HG02798 (cell line): ENCODE results near the gene ATG10.
"Not testable (repeated sequence)": the region's sequence is repeated elsewhere in the genome, so short reads cannot be mapped to it uniquely, and the experiment has no call there.

ENCODE experiments used
- ATAC-seq: cut with Tn5 transposase; IDR thresholded peaks from one replicate; pipeline ENCODE4 v1.9.1; 2021; ENCODE audit warnings: mild to moderate bottlenecking; ENCODE audit not compliant: unreplicated experiment, poor library complexity

Gene ATG10

DNA sequence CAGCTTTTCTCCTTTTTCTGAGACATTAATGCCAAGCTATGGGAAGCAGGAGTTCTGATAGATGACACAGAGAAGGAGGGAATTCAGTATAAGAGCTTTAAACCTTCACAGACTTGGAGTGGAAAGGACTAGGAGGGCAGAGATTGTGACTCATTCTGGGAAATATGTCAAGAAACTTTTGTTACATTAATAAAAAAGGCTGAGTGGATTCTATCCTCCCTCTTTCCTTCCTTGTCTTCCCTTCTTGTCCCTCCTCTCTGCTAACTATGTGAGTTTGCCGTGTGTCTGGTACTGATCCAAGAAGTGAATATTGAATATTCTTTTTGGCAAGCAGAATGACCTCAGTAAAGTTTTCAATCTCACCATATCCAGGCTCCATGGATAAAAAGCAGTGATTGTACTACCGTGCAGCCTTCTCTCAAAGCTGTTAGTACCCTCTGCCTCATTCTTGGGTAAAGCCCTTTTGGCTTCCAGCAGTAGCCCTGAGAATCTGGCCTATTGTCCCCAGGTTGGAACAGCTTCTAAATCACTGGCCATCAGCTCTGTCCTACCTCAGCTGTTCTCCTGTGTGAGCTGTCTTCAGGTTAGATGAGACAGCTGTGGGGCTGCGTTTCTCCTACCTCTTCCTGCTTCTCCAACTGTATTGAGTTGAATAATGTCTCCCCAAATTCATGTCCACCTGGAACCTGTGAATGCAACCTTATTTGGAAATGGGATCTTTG lies 73.9 kb downstream of the ATG10 start:
- no peak for ATAC-seq

DNA sequence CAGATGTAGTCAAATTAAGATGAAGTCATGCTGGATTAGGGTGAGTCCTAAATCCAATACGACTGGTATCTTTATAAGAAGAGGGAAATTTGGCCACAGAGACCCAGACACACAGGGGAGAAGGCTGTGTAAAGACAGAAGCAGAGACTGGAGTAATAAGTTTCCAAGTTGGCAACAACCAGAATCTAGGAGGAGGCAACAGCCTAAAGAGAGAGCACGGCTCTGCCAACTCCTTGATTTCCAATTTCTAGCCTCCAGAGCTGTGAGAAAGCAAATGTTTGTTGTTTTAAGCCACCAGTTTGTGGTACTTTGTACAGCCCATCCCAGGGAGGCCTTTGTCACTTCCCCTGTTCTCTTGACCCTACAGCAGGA lies 74.4 kb downstream of the ATG10 start:
- ATAC-seq: no peak

DNA sequence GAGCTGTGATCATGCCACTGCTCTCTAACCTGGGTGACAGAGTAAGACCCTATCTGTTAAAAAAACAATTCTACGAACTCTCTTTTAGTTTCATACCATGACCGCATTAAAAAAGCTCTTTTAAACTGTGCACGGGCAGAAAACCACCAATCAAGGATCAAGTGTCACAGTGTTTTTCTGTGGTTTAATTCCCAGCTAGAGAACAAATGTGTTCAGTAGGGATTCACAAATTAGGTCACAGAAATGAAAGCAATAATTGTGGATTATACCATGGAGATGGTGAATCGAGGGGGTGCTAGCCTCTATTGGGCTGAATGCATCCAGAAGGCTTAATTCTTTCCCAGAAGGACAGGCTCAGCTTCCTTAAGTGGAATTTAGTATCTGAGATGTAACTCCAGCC lies 79.1 kb downstream of the ATG10 start:
- no peak for ATAC-seq

DNA sequence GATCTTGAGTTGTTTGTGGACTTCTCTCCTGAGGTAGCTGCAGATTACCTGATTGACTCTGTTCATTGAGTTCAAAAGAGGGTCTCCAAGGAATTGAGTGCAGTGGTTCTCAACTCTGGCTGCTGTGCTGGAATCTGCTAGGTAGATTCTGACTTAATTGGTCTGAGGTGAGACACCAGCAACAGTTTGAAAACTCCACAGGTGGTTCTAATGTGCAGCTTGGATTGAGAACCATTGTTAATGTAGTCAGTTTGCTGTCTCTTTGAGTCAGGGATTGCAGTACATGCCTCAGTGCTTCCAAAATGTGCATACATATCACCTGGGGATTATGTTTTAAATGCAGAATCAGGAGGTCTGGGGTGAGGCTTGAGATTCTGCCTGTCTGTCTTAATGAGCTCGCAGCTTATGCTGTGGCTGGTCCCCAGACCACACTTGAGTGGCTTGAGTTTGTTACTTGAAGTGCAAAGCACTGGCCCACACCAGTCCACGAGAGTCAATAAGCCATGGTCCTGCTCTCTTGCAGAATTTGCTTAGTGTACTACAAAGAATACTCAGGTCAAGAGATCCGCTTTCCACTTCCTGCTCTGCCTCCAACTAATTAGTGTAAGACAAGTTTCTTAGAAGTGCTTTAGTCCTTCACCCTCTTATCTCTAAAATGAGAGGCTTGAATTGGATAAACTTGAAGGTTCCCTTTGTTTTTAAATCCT lies 82.3 kb downstream of the ATG10 start:
- ATAC-seq: no peak

DNA sequence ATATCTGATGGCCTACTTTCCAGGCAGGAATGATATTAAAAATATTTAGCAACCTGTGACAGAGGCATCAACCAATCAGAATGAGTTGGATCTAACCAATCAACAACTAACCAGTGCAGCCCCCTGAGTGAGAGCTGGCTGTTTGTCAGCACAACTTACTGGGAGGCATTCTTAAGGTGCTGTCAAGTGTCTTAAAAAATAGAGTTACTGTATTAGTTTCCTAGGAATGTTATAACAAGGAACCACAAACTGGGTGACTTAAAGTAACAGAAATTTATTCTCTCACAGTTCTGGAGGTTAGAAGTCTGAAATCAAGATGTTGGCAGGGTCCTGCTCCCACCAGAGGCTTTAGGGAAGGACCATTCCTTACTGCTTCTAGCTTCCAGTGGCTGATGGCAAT lies 85.2 kb downstream of the ATG10 start:
- ATAC-seq: no peak

DNA sequence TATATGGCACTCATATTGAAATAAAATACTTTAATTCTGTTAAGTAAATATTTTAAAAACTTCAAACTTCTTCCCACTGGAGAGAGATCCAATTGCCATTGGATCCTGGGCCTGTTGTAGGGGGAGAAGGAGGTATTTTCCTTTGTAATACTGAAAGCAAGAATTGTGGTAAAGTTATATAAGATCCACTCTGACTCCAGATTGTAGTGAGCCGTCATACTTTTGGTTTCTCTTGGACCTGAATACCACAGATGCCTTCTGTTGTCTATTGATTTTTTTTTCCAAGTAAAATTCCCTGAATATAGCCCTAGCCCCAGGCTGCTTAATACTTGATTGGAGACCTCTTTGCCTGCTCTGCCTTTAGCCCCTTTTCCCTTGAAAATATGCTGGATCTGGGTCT lies 86.9 kb downstream of the ATG10 start:
- peak; percentile 57 for ATAC-seq

DNA sequence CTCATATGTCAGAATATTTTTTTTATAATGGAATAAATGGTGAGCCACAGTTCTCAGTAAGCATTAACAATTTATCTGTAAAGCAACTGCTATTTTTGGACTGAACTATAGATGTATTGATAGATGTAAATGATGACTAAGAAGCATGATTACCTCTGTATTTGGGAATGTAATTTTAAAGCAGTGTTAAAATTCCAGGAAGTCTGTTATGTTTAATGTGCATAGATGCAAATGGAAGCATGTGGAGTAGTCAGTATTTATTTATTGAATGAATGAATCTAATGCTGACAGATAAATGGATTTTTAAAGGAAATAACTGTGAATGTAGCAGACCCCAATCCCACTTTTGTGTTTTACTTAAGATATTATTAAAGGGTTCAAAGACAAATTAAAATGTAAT lies 95.0 kb downstream of the ATG10 start:
- no peak for ATAC-seq

DNA sequence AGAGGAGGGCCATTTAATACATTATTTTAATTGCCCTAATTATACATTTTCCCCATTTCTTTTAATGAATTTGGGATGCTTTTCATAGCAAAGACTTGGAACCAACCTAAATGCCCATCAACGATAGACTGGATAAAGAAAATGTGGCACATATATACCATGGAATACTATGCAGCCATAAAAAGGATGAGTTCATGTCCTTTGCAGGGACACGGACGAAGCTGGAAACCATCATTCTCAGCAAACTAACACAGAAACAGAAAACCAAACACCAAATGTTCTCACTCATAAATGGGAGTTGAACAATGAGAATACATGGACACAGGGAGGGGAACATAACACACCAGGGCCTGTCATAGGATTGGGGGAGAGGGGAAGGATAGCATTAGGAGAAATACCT lies 96.2 kb downstream of the ATG10 start:
- ATAC-seq: not testable (repeated sequence)

DNA sequence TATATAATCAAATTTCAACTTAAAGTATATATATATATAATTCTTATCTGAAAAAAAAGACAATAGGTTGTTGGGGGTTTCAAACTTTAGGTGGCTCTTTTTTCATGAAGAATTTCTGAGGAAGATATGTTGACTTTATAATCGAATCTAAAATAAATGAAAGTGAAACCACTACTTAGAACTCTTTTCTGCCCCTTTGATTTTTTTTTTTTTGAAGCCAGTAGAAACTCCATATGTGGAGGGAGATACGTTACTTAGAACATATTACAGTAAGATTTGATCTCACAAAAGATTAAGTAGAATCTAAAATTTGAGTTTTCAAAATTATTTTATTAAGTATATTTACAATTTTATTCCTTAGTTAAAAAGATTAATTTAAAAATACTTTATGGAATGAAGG lies 96.9 kb downstream of the ATG10 start:
- no peak for ATAC-seq

DNA sequence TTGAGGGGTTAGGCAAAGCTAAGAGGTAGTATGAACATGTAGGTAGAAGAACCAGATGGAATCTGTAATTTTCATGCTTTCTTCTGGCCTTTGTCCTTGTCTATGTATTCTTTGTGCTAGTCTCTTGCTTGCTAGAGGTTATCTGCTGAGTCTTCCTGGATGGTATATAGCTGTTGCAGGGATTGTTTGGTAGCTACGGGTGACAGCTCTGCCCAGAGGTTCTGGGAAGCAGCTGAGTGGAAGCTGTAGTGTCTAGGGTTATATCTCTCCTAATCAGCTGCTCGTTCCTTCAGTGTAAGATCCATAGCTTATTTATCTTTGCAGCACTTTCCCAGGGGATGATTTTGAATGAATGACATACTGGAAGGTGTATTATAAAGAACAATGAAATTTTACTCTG lies 100.3 kb downstream of the ATG10 start:
- ATAC-seq: no peak

DNA sequence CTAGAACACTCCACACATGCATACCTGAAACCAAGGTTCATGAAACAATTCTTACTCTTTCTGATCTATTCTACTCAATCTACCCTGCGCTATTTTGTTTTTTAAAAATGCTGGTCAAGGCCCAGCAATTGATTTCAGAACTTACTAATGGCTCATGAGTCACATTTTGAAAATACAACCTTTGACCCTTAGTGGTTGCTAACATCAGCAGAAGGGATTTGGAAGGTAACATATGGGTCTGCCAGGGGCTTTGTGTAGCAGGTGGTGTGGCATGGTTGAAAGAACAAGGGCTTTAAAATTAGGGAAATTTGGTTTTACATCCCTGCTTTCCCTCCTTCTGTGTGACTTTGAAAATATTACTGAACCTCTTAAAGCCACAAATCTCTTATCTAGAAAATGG lies 101.4 kb downstream of the ATG10 start:
- no peak for ATAC-seq

DNA sequence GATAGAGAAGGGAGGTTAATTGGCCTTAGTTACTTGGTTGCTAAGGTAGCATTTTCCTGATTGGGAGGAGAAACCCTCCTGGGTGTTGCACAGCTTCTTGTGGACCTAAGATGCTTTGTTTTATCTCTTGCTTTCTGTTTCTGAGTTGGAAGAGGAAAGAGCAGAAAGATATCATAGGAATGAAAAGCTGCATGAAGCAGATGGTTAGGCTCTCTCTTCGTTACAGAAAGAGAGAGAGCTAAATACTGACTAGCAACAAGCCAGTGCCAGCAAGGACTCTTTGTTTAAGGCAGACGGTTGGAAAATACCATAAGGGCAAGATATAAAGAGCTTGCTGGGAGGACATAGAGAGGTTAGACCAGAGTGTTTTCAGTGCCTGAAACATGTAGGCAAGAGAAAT lies 103.1 kb downstream of the ATG10 start:
- no peak for ATAC-seq

DNA sequence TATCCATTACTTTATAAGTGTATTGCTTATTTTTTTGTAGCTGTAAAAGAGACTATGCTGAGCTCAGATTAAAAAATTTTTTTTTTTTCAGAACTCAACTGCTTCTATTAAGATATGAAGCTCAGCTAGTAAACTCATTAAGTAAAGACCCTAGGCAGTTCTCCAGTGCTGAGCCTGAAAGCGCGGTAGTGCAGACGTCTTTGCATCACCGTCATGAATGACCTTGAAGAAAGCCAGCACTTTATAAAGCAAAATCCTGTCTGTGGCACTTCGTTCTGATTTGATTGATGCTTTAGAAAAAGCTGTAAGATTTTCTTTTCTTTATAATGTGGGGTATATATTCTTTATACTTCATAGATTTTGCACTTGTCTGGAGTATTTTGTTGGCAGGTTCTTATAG lies 105.7 kb downstream of the ATG10 start:
- ATAC-seq: no peak

DNA sequence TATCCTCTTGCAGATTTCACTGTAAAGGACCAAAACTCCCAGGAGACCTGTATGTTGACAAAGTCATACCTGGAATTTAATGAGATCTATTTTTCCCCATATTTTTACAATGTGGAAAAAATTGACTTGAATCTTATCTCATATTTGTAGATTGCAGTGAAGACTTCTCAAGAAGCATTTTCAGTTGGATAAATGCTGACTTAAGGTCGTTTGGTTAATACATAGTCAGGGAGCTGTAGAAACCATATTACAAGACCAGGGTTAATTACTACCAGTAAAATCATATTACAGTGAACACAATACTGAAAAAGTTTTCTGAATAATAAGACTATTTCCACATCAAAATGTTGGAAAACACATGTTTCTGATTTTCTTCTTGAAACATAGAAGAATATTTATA lies 119.8 kb downstream of the ATG10 start:
- ATAC-seq: no peak

DNA sequence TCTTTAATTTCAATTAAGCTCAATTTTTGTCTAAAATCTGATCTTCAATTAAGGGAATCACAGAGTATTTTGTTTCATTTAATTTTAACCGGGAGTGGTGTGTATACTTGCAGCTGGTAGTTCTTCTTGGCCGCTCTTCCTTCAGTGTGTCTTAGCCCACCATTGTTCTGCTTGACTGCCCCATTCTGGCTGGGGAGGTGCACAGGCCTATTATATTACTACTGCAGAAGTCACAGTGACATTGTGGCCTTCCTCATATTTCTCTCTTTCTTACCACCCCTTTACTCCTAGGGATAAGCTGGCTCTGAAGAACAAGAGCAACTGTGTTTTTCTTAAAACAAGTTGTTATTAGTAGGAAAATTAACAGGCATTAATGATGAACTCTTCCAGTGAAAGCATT lies 123.7 kb downstream of the ATG10 start:
- no peak for ATAC-seq

DNA sequence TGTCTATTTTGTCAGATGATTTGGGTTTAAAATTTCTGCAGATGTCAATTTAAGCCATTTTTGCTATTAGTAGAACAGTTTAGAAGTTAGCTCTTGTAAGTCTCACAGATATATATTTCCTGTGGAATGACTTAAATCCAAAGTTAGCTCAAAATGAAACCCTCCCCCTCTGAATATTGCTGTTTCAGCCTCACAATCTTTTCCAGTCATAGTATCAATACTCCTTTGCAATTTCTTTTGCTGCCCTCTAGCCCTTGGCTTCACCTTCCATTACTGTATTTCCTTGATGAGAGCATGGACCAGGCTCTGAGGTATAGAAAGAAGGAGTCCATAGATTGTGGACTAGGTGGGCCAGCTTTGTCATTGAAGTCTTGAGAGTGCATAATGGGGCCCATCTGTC lies 124.4 kb downstream of the ATG10 start:
- ATAC-seq: no peak

DNA sequence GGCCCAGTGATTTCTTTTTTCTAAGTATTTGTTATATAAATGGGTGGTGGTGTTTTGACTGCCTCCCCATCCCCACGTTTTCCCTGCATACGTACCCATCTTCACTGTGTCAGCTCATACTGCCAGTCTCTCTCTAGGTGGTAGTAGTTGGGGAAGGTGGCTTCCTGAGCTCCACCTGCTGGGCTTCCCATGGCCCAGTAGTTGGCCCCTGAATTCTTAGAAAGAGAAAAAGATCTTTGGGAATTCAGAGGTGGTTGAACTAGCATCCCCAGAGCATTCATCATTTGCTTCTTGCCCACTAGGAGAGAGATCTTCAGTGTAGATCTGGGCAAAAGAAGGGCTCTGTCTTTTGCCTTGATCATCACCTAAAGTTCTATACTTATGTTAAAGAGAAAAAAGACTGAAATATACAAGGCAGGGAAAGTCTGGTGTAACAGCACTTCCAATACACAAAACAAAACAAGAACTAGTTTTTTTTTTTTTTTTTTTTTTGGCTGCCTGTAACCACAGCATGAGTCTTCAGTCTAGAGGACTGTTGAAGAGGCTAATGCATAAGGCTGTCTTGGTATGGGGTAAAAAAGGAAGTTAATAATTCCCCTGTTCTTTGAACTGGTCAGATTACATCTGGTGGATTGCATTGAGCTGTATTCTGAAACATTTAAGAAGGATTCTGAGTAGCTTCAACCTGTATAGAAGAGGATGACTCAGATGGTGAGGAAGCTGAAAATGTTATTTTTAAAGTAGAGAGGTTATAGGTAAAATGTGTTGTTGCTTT lies 128.7 kb downstream of the ATG10 start:
- ATAC-seq: peak; percentile 88

DNA sequence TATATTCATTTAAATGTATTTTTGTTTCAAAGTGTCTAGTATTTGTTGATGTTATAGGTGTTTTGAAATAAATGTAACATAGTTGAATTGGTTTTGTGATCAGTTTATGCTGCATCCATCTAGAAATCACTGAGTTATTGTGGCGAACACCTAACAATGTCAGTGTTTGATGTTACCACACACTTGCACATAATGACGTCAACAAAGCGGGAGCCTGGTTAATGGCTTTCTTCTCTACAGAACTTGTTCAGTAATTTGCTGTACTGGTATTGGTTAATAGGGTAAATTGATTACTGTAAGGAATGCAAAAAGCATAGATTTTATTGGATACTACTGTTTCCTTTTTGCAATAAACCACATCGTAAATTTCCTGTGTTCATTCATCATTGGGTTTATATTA lies 133.0 kb downstream of the ATG10 start:
- ATAC-seq: no peak

DNA sequence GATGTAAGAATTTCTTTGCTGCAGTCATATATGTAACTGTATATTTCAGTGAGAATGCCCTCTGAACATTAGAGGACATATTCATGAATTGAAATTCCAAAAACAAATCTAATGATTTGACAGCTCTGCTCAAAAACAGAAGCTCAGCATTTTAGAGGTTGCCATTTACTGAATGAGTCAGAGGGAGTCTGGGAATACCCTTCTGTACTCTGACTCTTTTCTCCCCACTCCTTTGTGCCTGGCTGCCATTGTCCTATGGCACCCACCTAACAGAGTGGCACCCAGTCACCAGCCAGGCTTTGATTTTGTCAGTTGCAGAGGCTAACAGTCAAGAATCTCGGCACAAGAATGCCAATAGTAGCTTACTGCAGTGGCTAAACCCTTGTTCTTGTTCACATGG lies 133.6 kb downstream of the ATG10 start:
- no peak for ATAC-seq

DNA sequence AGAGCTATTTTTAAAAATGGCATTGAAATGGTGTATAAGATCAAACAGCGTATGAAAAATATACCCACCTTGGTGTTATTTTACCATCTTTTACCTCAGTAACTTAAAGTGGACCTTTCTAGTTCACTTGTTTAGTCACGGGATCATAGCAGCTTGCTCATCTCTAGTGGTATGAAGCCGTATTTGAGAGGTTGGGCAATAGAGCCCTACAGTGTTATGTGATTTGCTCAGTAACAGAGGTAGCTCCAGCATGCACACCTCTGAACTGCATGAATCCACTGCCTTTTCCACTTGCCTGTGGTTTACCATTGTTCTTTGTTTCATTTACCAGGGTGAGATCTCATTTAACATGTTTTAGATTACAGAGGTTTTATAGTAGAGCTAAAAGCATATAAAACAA lies 134.4 kb downstream of the ATG10 start:
- ATAC-seq: no peak

DNA sequence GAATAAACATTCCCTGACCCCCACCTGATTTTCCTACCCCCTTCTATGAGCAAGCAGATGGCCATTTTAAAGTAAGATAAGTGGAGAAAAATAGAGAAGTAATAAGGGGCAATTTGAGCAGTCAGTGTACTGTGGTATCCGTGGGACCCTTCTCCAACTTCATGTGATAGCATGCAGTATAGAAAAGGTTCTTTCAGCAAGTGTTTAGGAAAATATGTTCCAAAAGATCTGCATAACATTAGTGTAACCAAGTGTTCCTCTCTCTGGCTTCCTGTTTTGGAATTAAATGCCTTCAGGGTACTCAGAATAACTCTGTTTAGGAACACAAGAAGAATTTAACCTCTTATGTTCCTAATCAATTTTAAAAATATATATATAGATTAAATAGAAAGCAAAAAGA lies 134.9 kb downstream of the ATG10 start:
- ATAC-seq: no peak

DNA sequence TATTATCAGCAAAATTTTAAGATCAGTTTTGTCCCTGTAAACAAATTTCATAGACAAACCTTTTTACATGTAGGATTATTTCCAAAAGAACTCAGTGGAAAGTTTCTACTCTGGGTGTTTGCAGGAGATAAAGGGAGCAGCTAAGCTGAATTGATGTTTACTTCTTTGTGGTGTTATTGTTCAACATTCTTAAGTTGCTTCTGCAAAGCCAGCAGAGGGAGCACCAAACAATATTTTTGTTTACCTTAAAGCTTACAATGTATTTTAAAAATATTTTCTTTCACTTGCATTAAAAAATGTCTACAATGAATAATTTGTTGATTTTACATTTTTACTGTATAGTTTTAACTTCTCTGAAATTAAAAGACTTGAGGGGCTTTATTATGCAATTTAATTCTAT lies 135.4 kb downstream of the ATG10 start:
- no peak for ATAC-seq
